MM.1S (cell line): Measurements from ENCODE around the gene PTCD3.

Experiments used
- DNase-seq: peaks from one replicate; pipeline ENCODE4 v3.0.0-alpha.2; 2015
- H2AFZ ChIP-seq: fragments of 300-600 bp; sonication (generic); 2 replicates; pipeline ENCODE4 v1.6.0; 2016; ENCODE audit warnings: antibody characterized with exemption, low read length
- H3F3A ChIP-seq: fragments of 300-600 bp; sonication (generic); 2 replicates; pipeline ENCODE4 v1.6.1; 2016; ENCODE audit warnings: mild to moderate bottlenecking, antibody characterized with exemption, low read length, moderate library complexity, mixed read lengths; ENCODE audit not compliant: insufficient read depth
- H3K27ac ChIP-seq: fragments of 300-600 bp; sonication (generic); 2 replicates; pipeline ENCODE4 v1.5.1; 2016; ENCODE audit warnings: mild to moderate bottlenecking, low read length
- H3K27me3 ChIP-seq: fragments of 300-600 bp; sonication (generic); replicated peaks from 2 replicates; pipeline ENCODE4 v1.6.0; 2016; ENCODE audit warnings: low read length; ENCODE audit not compliant: insufficient read depth
- H3K36me3 ChIP-seq: fragments of 300-600 bp; sonication (generic); replicated peaks from 2 replicates; pipeline ENCODE4 v1.6.1; 2016; ENCODE audit warnings: mild to moderate bottlenecking, low read length, mixed read lengths; ENCODE audit not compliant: insufficient read depth
- H3K4me1 ChIP-seq: fragments of 300-600 bp; sonication (generic); 2 replicates; pipeline ENCODE4 v1.6.1; 2016; ENCODE audit warnings: low read length, mixed read lengths
- H3K4me2 ChIP-seq: fragments of 300-600 bp; sonication (generic); 2 replicates; pipeline ENCODE4 v1.6.0; 2016; ENCODE audit warnings: low read depth, low read length
- H3K4me3 ChIP-seq: fragments of 300-600 bp; sonication (generic); 2 replicates; pipeline ENCODE4 v1.5.1; 2016; ENCODE audit warnings: low read length, mixed read lengths
- H3K79me2 ChIP-seq: fragments of 300-600 bp; sonication (generic); 2 replicates; pipeline ENCODE4 v1.6.1; 2016; ENCODE audit warnings: mixed run types, low read length, mixed read lengths
- H3K9ac ChIP-seq: fragments of 300-600 bp; sonication (generic); 2 replicates; pipeline ENCODE4 v1.6.1; 2016; ENCODE audit warnings: low read length, mixed read lengths
- H3K9me2 ChIP-seq: fragments of 300-600 bp; sonication (generic); replicated peaks from 2 replicates; pipeline ENCODE4 v1.6.1; 2016; ENCODE audit warnings: mild to moderate bottlenecking, low read length, mixed read lengths; ENCODE audit not compliant: insufficient read depth
- H3K9me3 ChIP-seq: fragments of 300-600 bp; sonication (generic); replicated peaks from 2 replicates; pipeline ENCODE4 v1.6.1; 2016; ENCODE audit warnings: mild to moderate bottlenecking, low read length, mixed read lengths; ENCODE audit not compliant: insufficient read depth
- H4K20me1 ChIP-seq: fragments of 300-600 bp; sonication (generic); 2 replicates; pipeline ENCODE4 v1.6.1; 2016; ENCODE audit warnings: mild to moderate bottlenecking, low read length, moderate library complexity, mixed read lengths; ENCODE audit not compliant: insufficient read depth
- CTCF ChIP-seq: fragments of 300-600 bp; sonication (generic); IDR thresholded peaks from 2 replicates; pipeline ENCODE4 v1.5.1; 2016; ENCODE audit warnings: antibody characterized with exemption, low read length, mixed read lengths
- EZH2 ChIP-seq: fragments of 300-600 bp; sonication (generic); optimal IDR thresholded peaks from 2 replicates; pipeline ENCODE3; 2017; ENCODE audit warnings: low read depth, mild to moderate bottlenecking, antibody characterized with exemption, low read length, mixed read lengths
- EZH2phosphoT487 ChIP-seq: fragments of 300-600 bp; sonication (generic); IDR thresholded peaks from 2 replicates; pipeline ENCODE4 v1.6.1; 2018; ENCODE audit warnings: antibody characterized with exemption, low read length

Gene PTCD3

DNA sequence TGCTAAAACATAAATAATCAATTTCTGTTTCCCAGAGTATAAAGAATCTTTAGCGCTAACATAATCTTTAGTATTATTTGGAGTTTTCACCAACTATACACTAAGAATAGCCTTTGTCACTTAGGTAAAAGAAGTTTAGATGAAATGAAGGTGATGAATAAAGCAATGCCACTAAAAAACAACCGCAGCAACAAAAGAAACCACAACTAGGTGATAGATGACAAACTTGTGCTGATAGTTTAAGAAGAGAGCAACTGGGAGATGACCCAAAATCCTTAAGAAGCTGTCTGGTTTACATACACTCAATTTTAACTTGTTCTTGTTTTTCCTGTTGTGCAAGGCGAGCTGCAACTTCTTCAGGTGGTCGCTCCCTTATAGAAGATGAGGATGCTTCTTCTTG is 64.4 kb downstream of the PTCD3 start:
- no peaks in the 10 kb centered on the region for H3F3A ChIP-seq
- H3K36me3 ChIP-seq: peaks cover 6% of the 10 kb centered on the region; the same call in 1 of the 2 replicates
- no peak overlapping the region for H3K4me3 ChIP-seq
- H3K4me1 ChIP-seq: no peaks in the 10 kb centered on the region
- no peak overlapping the region for H3K27ac ChIP-seq
- H3K9ac ChIP-seq: no peak overlapping the region
- no peaks in the 10 kb centered on the region for H3K9me3 ChIP-seq
- TF ChIP-seq EZH2 (no peak), EZH2phosphoT487 (no peak), CTCF (no peak)
- DNase-seq: no peak
- H3K4me2 ChIP-seq: no peak overlapping the region
- H3K27me3 ChIP-seq: no peaks in the 10 kb centered on the region
- no peaks in the 10 kb centered on the region for H4K20me1 ChIP-seq
- H2AFZ ChIP-seq: no peak overlapping the region
- no peaks in the 10 kb centered on the region for H3K9me2 ChIP-seq
- peaks cover 31% of the 10 kb centered on the region for H3K79me2 ChIP-seq

DNA sequence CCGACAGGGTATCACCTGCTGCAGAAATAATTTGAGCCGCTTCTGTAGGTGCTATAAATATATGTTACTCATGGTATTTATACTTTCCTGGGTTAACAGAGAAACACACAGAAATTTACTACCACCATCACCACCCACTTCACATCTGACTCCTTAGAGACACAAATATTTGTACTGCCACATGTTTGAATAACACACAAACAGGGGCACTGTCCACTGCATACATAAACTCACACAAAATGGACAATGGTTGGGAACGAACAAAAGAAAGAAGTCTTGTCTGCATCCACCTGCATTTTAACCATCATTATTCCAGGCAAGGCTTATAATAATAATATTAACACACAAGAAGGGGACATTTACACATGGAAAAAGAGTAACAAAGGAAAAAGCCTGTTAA is 65.3 kb downstream of the PTCD3 start:
- H3K27me3 ChIP-seq: no peaks in the 10 kb centered on the region
- H3K4me1 ChIP-seq: no peaks in the 10 kb centered on the region
- no peaks in the 10 kb centered on the region for H4K20me1 ChIP-seq
- H3F3A ChIP-seq: no peaks in the 10 kb centered on the region
- no peak overlapping the region for H3K27ac ChIP-seq
- H3K4me2 ChIP-seq: no peak overlapping the region
- H2AFZ ChIP-seq: no peak overlapping the region
- H3K9ac ChIP-seq: no peak overlapping the region
- no peaks in the 10 kb centered on the region for H3K9me3 ChIP-seq
- H3K36me3 ChIP-seq: peaks cover 6% of the 10 kb centered on the region; the same call in 1 of the 2 replicates
- no peaks in the 10 kb centered on the region for H3K9me2 ChIP-seq
- no peak overlapping the region for H3K4me3 ChIP-seq
- no peak for DNase-seq
- peaks cover 40% of the 10 kb centered on the region for H3K79me2 ChIP-seq
- TF ChIP-seq EZH2phosphoT487: no peak
- TF ChIP-seq EZH2: no peak
- TF ChIP-seq CTCF: no peak

GRCh38 chr2:86172610-86173009 is 66.6 kb downstream of the PTCD3 start:
- no peaks in the 10 kb centered on the region for H4K20me1 ChIP-seq
- TF ChIP-seq EZH2phosphoT487: no peak
- TF ChIP-seq EZH2: no peak
- no peak for TF ChIP-seq CTCF
- H3K79me2 ChIP-seq: peaks cover 50% of the 10 kb centered on the region
- H2AFZ ChIP-seq: no peak overlapping the region
- H3K27me3 ChIP-seq: no peaks in the 10 kb centered on the region
- DNase-seq: no peak
- no peak overlapping the region for H3K4me2 ChIP-seq
- no peaks in the 10 kb centered on the region for H3K9me2 ChIP-seq
- H3F3A ChIP-seq: no peaks in the 10 kb centered on the region
- H3K9me3 ChIP-seq: no peaks in the 10 kb centered on the region
- peaks cover 6% of the 10 kb centered on the region; the same call in 1 of the 2 replicates for H3K36me3 ChIP-seq
- no peaks in the 10 kb centered on the region for H3K4me1 ChIP-seq
- H3K27ac ChIP-seq: no peak overlapping the region
- no peak overlapping the region for H3K4me3 ChIP-seq
- no peak overlapping the region for H3K9ac ChIP-seq
